HTERT RPE-1 (cell line): ENCODE data around the gene HIPK2.

Experiments used
- in situ Hi-C: fragments of 300-500 bp; cut with MboI; formaldehyde crosslinking; loops from 4 replicates; pipeline ENCODE4 v1.14.3; 2020; ENCODE audit warnings: low sequenced_read_pairs

HIPK2 gene

GRCh38 chr7:139777948-139778841 is at the start of gene HIPK2:
Gene HIPK2, minus strand, starts transcription at chr7:139777998. Its CDS starts 375 bp downstream, at chr7:139777623.
- in situ Hi-C loops = no loop called here

GRCh38 chr7:139827042-139827441 is 49.2 kb upstream of the HIPK2 start:
- in situ Hi-C loops = no loop called here

- in situ Hi-C loops = no loop called here
Observed at GRCh38 chr7:139825666-139826290, 48.0 kb upstream of the HIPK2 start.

- in situ Hi-C loops = no loop called here
Observed at GRCh38 chr7:139823959-139824521, 46.2 kb upstream of the HIPK2 start.

- in situ Hi-C loops = no loop called here
Observed at GRCh38 chr7:139822855-139823254, 45.1 kb upstream of the HIPK2 start.

- in situ Hi-C loops = no loop called here
Observed at GRCh38 chr7:139821349-139822105, 43.7 kb upstream of the HIPK2 start.

- in situ Hi-C loops = no loop called here
Observed at GRCh38 chr7:139820089-139820488, 42.3 kb upstream of the HIPK2 start.

GRCh38 chr7:139817249-139817648 is 39.5 kb upstream of the HIPK2 start:
- in situ Hi-C loops = no loop called here

- in situ Hi-C loops = no loop called here
Observed at GRCh38 chr7:139813689-139814088, 35.9 kb upstream of the HIPK2 start.

GRCh38 chr7:139813151-139813550 is 35.4 kb upstream of the HIPK2 start:
- in situ Hi-C loops = no loop called here

GRCh38 chr7:139811066-139811465 is 33.3 kb upstream of the HIPK2 start:
- in situ Hi-C loops = no loop called here

GRCh38 chr7:139808846-139809442 is 31.1 kb upstream of the HIPK2 start:
- in situ Hi-C loops = no loop called here

- in situ Hi-C loops = no loop called here
Observed at GRCh38 chr7:139808427-139808826, 30.6 kb upstream of the HIPK2 start.

GRCh38 chr7:139807009-139807408 is 29.2 kb upstream of the HIPK2 start:
- in situ Hi-C loops = no loop called here

GRCh38 chr7:139804571-139804970 is 26.8 kb upstream of the HIPK2 start:
- in situ Hi-C loops = no loop called here

GRCh38 chr7:139799586-139799985 is 21.8 kb upstream of the HIPK2 start:
- in situ Hi-C loops = no loop called here

- in situ Hi-C loops = no loop called here
Observed at GRCh38 chr7:139798892-139799291, 21.1 kb upstream of the HIPK2 start.

- in situ Hi-C loops = no loop called here
Observed at GRCh38 chr7:139798221-139798620, 20.4 kb upstream of the HIPK2 start.

GRCh38 chr7:139797607-139798006 is 19.8 kb upstream of the HIPK2 start:
- in situ Hi-C loops = no loop called here

GRCh38 chr7:139791316-139791715 is 13.5 kb upstream of the HIPK2 start:
- in situ Hi-C loops = no loop called here

GRCh38 chr7:139784648-139785047 is 6.8 kb upstream of the HIPK2 start:
- in situ Hi-C loops = no loop called here
